IgD-negative memory B cell (primary cell): ENCODE measurements around the gene ELOA. TPM values are rescaled to one million over a fixed set of nuclear protein-coding genes. Genes with fewer than 3 reads are reported as not detected.
A peak's percentile ranks its signal among the peaks of the same experiment; 100 is the strongest.
"Not testable (repeated sequence)": the region's sequence is repeated elsewhere in the genome, so short reads cannot be mapped to it uniquely, and the experiment has no call there.

ENCODE experiments used
- H3K27ac Mint-ChIP-seq, 3 donors: one replicate each; pipeline ENCODE4 v1.8.0; 2020 to 2022; ENCODE audit warnings: mild to moderate bottlenecking in 3 of 3, mixed read lengths in 3 of 3, moderate library complexity in 1 of 3
- H3K27me3 Mint-ChIP-seq: one replicate; pipeline ENCODE4 v1.8.0; 2021; ENCODE audit warnings: mixed read lengths
- H3K36me3 Mint-ChIP-seq: one replicate; pipeline ENCODE4 v1.8.0; 2020; ENCODE audit warnings: mild to moderate bottlenecking, mixed read lengths
- H3K4me1 Mint-ChIP-seq, 3 donors: one replicate each; pipeline ENCODE4 v1.8.0; 2020 to 2022; ENCODE audit warnings: mixed read lengths in 3 of 3, mild to moderate bottlenecking in 1 of 3
- H3K4me3 Mint-ChIP-seq, 4 donors: one replicate each; pipeline ENCODE4 v1.8.0; 2020 to 2022; ENCODE audit warnings: mild to moderate bottlenecking in 4 of 4, mixed read lengths in 4 of 4, moderate library complexity in 3 of 4
- H3K9me3 Mint-ChIP-seq, 3 donors: one replicate each; pipeline ENCODE4 v1.8.0; 2020 to 2021; ENCODE audit warnings: mixed read lengths in 3 of 3, mild to moderate bottlenecking in 1 of 3
- polyA plus RNA-seq: library from polyadenylated mRNA; unstranded; fragments of 300-500 nt; fragmentation: Illumina TruSeq; gene quantifications from one replicate; pipeline ENCODE4 v1.2.3, GENCODE V29; 2021

ELOA gene
- polyA plus RNA-seq, 1 donor from 2014 or later, result 100 TPM

DNA sequence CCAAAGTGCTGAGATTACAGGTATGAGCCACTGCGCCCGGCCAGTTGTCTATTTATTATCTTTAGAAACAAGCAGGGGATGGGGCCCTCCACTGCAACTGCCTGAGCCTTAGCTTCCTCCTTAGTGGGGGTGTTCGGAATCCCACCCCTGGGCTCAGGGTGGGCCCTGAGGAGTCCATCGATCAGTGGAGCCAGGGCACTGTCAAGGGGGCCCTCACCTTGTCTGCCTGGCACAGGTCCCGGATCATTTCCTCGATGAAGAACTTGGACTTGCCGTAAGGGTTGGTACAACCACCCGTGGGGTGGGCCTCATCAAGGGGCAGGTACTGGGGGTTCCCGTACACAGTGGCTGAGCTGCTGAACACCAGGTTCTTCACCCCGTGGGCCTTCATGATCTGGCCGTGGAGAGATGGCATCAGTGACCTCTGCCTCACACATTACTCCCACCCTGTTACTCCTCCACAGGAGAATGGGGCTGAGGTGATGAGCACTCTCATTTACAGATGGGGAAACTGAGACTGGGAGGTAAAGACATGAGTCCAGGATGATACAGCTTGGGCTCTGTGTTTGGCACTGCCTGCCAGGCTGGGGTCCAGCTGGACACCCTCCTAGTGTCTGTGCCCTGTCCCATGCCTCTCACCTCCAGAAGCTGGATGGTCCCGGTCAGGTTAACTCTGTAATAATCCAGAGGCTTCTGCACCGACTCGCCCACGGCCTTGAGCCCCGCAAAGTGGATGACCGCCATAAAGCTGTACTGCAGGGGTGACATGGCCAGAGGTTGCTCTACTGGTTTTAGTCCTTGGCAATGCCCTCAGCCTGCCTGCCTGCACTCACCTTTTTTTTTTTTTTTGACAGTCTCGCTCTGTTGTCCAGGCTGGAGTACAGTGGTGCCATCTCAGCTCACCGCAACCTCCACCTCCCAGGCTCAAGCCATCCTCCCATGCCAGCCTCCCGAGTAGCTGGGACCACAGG lies 54.5 kb downstream of the ELOA start:
- Mint-ChIP-seq H3K4me1 (peaks cover 3 to 9% (median 6%) of the 10 kb centered on the region in 3 donors), H3K27me3 (no peaks in the 10 kb centered on the region), H3K9me3 (no peaks in the 10 kb centered on the region), H3K27ac (peak overlapping the region in 2 of 3 donors; percentile 71 to 75), H3K4me3 (peak overlapping the region in 1 of 4 donors; percentile 91), H3K36me3 (no peaks in the 10 kb centered on the region)

DNA sequence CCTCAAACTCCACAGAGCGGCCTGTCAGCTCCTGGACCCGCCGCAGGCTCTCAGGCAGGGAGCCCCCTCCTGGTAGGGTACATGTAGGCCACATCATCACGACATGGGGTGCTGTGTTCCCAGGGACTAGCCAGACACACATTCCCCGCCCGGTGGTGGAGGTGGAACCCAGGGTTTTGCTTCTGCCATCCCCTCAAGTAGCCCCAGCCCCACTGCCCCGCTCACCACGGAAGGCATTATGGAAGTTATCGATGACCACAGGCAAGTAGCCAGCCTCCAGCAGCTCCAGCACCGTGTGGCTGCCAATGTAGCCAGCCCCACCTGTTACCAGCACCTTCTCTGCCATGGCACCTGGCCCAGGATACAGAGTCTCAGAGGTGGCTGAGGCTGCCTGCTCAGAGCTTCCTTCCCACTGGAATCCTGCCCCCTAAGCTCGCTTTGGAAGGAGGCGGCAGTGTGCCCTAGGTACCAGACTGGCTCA lies 55.4 kb downstream of the ELOA start:
- Mint-ChIP-seq H3K27ac (peak overlapping the region in 2 of 3 donors; percentile 35 to 75), H3K4me3 (peak overlapping the region; percentile 33 to 98 (median 88)), H3K9me3 (no peaks in the 10 kb centered on the region), H3K4me1 (peaks cover 3 to 9% (median 6%) of the 10 kb centered on the region in 3 donors), H3K36me3 (no peaks in the 10 kb centered on the region), H3K27me3 (no peaks in the 10 kb centered on the region)

DNA sequence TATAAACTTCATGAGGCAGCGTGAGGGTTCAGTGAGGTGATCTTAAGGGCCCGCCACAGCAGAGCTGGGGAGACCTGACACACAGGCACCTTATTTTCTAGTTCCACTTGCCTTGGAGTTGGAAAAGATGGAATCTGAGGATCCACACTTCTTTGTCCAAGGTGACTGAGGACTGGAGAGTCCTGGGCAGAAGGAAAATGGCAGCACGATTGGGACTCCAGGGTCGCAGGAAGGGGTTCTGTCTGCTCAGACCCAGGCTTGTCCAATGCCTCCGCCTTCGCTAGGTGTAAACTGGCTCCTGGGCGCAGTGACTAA lies 55.9 kb downstream of the ELOA start:
- H3K9me3 Mint-ChIP-seq, result no peaks in the 10 kb centered on the region
- no peaks in the 10 kb centered on the region for H3K27me3 Mint-ChIP-seq
- peaks cover 3 to 9% (median 6%) of the 10 kb centered on the region in 3 donors for H3K4me1 Mint-ChIP-seq
- H3K36me3 Mint-ChIP-seq, result peaks cover 1% of the 10 kb centered on the region
- H3K4me3 Mint-ChIP-seq, result peak overlapping the region in 3 of 4 donors; percentile 85 to 98 (median 91)
- peak overlapping the region in 2 of 3 donors; percentile 35 to 75 for H3K27ac Mint-ChIP-seq

GRCh38 chr1:23799570-23800399 lies 56.5 kb downstream of the ELOA start:
- Mint-ChIP-seq H3K9me3 (no peaks in the 10 kb centered on the region), H3K27ac (peak overlapping the region; percentile 67 to 88 (median 84)), H3K36me3 (peaks cover 1% of the 10 kb centered on the region), H3K4me1 (peaks cover 3 to 9% (median 6%) of the 10 kb centered on the region in 3 donors), H3K27me3 (no peaks in the 10 kb centered on the region), H3K4me3 (peak overlapping the region; percentile 85 to 98 (median 94))

DNA sequence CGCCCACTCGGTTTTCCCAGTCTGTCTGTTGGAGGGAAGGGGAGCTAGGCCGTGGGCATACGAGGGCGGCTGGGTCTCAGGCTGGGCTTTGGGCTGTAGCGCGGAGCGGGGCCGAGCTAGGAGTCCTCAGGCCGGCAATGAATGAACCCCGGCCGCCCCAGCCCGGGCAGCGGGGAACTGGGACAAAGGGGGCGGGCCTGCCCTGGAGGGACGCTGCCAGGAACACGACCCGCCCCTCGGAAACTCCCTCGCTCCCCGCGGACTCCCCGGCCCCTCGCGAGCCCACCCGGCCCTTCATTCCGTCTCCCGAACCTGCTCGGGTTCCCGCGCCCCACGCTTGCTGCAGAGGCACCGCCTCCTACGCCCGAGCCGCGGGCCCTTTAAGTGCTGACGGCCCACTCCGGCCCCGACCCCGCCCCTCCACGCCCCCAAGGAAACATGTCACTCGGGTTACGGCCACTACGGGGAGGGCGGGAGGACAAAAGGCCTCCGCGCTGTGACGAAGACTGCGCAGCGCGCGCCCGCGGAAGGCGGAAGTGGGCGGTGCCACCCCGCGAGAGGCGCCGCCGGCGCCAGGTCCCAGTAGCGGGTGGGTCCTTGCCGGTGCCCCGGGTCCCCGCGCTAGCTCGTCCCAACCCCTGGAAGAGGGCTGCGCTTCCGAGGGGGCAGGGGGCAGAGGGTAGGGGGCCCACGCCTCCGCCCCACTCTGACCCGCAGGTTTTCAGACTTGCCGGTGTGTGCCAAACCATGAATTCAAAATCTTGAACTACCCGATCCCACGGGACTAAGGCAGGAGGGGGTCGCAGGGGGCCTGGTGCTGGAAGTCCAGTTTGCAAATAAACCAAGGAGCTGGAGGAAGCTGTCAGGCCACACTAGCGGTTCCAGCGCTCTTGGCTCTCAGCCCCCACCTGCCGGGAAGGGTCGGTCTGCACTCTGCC lies 57.4 kb downstream of the ELOA start, which contains the start of gene GALE:
Gene GALE (minus strand): TSS at position 355 of the 938 bp plus-strand sequence. CDS start 1,747 bp downstream, outside the sequence.
- peaks cover 1% of the 10 kb centered on the region for H3K36me3 Mint-ChIP-seq
- H3K27me3 Mint-ChIP-seq, result no peaks in the 10 kb centered on the region
- peak within 1 kb of the TSS; percentile 85 to 98 (median 94) for H3K4me3 Mint-ChIP-seq
- H3K4me1 Mint-ChIP-seq, result peaks cover 4 to 9% (median 9%) of the 10 kb centered on the region in 3 donors
- H3K27ac Mint-ChIP-seq, result peak within 1 kb of the TSS; percentile 84 to 92 (median 88)
- H3K9me3 Mint-ChIP-seq, result no peaks in the 10 kb centered on the region

DNA sequence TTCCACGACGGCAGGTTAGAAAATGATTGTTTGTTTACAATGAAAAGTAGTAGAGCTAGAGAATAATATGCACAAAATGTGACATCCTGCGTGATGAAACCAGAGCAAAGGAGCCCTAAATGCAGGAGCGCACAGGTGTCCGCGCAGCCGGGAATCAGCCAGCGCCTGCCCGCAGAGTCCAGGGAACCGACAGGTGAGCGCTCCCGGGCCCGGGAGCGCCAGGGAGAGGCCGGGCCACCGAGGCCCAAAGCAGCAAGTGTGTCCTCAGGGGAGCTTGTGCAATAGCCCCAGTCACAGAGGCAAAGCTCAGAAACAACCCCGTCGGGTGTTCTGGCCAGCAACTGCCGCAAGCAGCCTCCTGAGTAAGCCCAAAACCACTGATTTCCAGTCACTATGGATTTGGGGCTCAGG lies 58.1 kb downstream of the ELOA start:
- Mint-ChIP-seq H3K4me3 (peak overlapping the region; percentile 85 to 98 (median 94)), H3K36me3 (peaks cover 1% of the 10 kb centered on the region), H3K9me3 (no peaks in the 10 kb centered on the region), H3K27me3 (no peaks in the 10 kb centered on the region), H3K27ac (peak overlapping the region in 2 of 3 donors; percentile 88 to 92), H3K4me1 (peaks cover 4 to 9% (median 9%) of the 10 kb centered on the region in 3 donors)

- no peaks in the 10 kb centered on the region for H3K9me3 Mint-ChIP-seq
These were observed 58.6 kb downstream of the ELOA start for GRCh38 chr1:23801876-23802275.

GRCh38 chr1:23802809-23803342 lies 59.6 kb downstream of the ELOA start:
- H3K4me3 Mint-ChIP-seq, result peak overlapping the region in 2 of 4 donors; percentile 69 to 74
- H3K27me3 Mint-ChIP-seq, H3K36me3 Mint-ChIP-seq, H3K9me3 Mint-ChIP-seq, H3K4me1 Mint-ChIP-seq: not testable (repeated sequence)
- peak overlapping the region in 1 of 3 donors; percentile 85 for H3K27ac Mint-ChIP-seq

More at GRCh38 chr1:23801876-23802275, 58.6 kb downstream of the ELOA start:
- Mint-ChIP-seq H3K36me3 (peaks cover 1% of the 10 kb centered on the region), H3K4me1 (peaks cover 4 to 9% (median 9%) of the 10 kb centered on the region in 3 donors), H3K27ac (peak overlapping the region in 1 of 3 donors; percentile 88), H3K4me3 (peak overlapping the region in 3 of 4 donors; percentile 57 to 85 (median 69)), H3K27me3 (no peaks in the 10 kb centered on the region)

DNA sequence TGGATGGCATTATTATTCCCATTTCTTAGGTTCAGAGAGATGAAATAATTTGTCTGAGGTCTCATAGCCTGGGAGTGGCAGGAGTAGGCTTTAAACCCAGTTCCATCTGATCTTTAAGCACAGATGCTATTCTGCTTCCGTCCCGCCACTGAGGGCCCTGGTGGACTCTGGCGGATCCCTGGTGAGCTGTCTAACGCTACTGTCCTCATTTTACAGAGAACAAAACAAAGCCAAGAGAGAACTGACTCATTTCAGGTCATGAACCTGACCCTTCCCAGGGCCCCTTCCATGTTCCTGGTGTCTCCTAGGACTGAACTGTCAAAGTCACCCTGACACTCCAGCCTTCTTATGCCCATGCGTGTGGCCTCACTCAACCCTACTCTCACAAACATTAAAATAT lies 60.4 kb downstream of the ELOA start:
- no peaks in the 10 kb centered on the region for H3K27me3 Mint-ChIP-seq
- H3K4me3 Mint-ChIP-seq, result peak overlapping the region in 1 of 4 donors; percentile 13
- H3K9me3 Mint-ChIP-seq, result no peaks in the 10 kb centered on the region
- H3K36me3 Mint-ChIP-seq, result peaks cover 1% of the 10 kb centered on the region
- H3K4me1 Mint-ChIP-seq, result peaks cover 4 to 9% (median 9%) of the 10 kb centered on the region in 3 donors
- peak overlapping the region in 1 of 3 donors; percentile 85 for H3K27ac Mint-ChIP-seq

DNA sequence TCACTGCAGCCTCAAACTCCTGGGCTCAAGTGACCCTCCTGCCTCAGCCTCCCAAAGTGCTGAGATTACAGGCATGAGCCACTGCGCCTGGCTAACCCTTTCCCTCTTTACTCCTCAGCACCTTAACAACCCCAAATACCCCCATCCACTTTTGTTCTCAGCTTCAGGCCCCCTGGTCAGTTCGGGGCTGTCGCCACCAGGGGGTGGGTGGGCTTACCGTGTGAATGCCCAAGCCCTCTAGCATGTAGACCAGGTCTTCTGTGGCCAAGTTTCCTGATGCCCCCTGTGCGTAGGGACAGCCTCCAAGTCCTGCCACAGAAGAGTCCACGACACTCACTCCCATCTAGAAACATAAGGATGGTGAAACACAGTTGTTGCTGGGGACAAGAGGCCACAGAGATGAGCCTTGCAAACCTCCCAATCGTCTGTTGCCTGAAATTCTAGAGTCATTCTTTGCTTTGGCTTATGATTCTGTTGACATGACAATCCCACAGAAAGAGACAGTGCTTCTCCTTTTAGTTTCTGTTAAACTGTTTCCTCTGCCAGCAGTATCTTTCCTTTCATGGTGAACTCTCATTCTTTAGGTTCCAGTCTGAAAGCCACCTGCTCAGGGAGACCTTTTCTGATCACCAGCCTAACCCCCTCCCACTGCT lies 61.0 kb downstream of the ELOA start:
- Mint-ChIP-seq H3K4me3 (peak overlapping the region in 2 of 4 donors; percentile 5 to 13), H3K9me3 (no peaks in the 10 kb centered on the region), H3K27ac (peak overlapping the region in 2 of 3 donors; percentile 20 to 85), H3K36me3 (peaks cover 1% of the 10 kb centered on the region), H3K27me3 (no peaks in the 10 kb centered on the region), H3K4me1 (peaks cover 4 to 9% (median 9%) of the 10 kb centered on the region in 3 donors)

DNA sequence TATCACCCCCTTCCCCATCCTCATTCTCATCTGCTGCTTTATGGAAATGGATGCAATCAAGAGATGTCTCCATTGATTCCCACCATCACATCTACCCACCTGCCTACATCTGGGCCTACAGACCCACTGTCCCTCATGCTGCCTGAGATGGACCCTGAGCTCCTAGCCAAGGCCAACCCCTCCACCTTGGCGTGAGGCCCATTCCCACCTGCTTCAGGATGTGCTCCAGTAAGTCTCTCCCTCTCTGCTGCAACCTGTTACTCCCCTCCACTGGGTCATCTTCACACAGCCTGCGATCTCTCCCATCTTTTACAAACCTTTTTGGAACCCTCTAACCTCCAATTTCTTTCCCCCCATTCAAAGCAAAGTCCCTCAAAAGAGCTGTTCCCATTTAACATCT lies 61.8 kb downstream of the ELOA start:
- Mint-ChIP-seq H3K4me3 (peak overlapping the region in 1 of 4 donors; percentile 13), H3K27me3 (no peaks in the 10 kb centered on the region), H3K9me3 (no peaks in the 10 kb centered on the region), H3K36me3 (peaks cover 1% of the 10 kb centered on the region), H3K27ac (peak overlapping the region in 2 of 3 donors; percentile 20 to 22), H3K4me1 (peaks cover 7 to 12% (median 9%) of the 10 kb centered on the region in 3 donors)

DNA sequence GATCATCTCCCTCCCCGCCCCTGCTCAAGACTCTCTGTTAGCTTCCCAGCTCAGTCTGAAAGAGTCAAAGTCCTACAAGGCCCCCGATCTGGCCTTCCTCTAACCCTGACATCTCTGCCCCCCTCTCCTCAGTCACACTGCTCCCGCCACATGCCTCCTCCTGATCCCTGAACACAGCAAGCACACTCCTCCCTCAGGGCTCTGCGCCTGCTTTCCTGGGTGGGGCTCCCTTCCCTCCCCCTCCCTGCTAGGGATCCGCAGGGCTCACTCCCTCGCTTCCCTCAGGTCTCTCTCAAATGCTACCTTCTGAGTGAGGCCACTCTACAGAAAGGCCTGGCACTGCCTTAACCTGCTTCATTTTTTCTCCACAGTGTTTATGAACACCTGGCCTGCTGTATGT lies 63.0 kb downstream of the ELOA start:
- Mint-ChIP-seq H3K27ac (no peak overlapping the region), H3K4me1 (peaks cover 11 to 20% (median 18%) of the 10 kb centered on the region in 3 donors), H3K9me3 (no peaks in the 10 kb centered on the region), H3K4me3 (peak overlapping the region in 1 of 4 donors; percentile 34), H3K36me3 (peaks cover 1% of the 10 kb centered on the region), H3K27me3 (no peaks in the 10 kb centered on the region)

DNA sequence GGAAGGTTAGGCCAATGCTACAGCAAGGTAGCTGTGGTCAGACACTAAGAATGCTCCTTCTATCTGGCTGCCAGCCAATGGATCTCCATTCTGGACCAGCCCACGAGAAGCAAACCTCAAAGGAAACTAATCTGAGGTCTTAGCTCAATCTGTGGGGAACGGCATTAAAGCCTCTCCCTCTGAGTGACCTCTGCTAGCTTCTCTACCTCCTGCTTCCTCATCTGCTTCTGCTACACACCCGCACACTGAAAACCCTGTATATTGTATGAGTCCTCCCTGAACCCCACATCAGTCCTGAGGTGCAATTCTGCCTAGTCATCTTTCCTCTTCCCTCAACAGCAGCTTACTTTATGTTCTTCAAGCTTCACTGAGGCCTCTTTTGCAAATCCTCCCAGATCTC lies 64.2 kb downstream of the ELOA start:
- Mint-ChIP-seq H3K36me3 (peaks cover 1% of the 10 kb centered on the region), H3K27ac (no peak overlapping the region), H3K9me3 (no peaks in the 10 kb centered on the region), H3K4me3 (peak overlapping the region in 1 of 4 donors; percentile 12), H3K27me3 (no peaks in the 10 kb centered on the region), H3K4me1 (peaks cover 15 to 24% (median 23%) of the 10 kb centered on the region in 3 donors)
